HCT116 (cell line): ENCODE results near the gene C12orf43.

ENCODE experiments used
- CTCF ChIP-seq, 3 experiments: fragments of 200-600 bp in 1 of 3; sonication (generic) in 1 of 3; IDR thresholded peaks in 2 of 3; conservative IDR thresholded peaks in 1 of 3; 2 replicates each; pipeline ENCODE4 v1.5.1; 2012 to 2017; ENCODE audit warnings: low read depth in 2 of 3, low read length in 2 of 3, antibody characterized with exemption in 1 of 3, borderline replicate concordance in 1 of 3, control low read depth in 1 of 3, mild to moderate bottlenecking in 1 of 3, mixed read lengths in 1 of 3, mixed run types in 1 of 3, moderate library complexity in 1 of 3; ENCODE audit not compliant: insufficient read depth in 1 of 3
- EZH2 ChIP-seq: fragments of 200-600 bp; sonication (generic); IDR thresholded peaks from 2 replicates; pipeline ENCODE4 v1.6.1; 2017; ENCODE audit warnings: antibody characterized with exemption, mixed run types
- EZH2phosphoT487 ChIP-seq: fragments of 200-600 bp; IDR thresholded peaks from 2 replicates; pipeline ENCODE4 v1.6.1; 2018; ENCODE audit warnings: antibody characterized with exemption, borderline replicate concordance
- JUND ChIP-seq: IDR thresholded peaks from 2 replicates; pipeline ENCODE4 v1.6.1; 2012
- MAX ChIP-seq: IDR thresholded peaks from 2 replicates; pipeline ENCODE4 v1.6.1; 2012
- POLR2A ChIP-seq: IDR thresholded peaks from 2 replicates; pipeline ENCODE4 v1.7.0; 2011; ENCODE audit warnings: borderline replicate concordance; ENCODE audit not compliant: insufficient read depth, insufficient read length; ENCODE audit errors: extremely low read depth
- POLR2AphosphoS5 ChIP-seq: IDR thresholded peaks from 2 replicates; pipeline ENCODE4 v1.6.1; 2011; ENCODE audit warnings: mild to moderate bottlenecking, low read depth, low read length, moderate library complexity
- REST ChIP-seq: IDR thresholded peaks from 2 replicates; pipeline ENCODE4 v1.6.1; 2012; ENCODE audit warnings: low read depth
- SIN3A ChIP-seq: IDR thresholded peaks from 2 replicates; pipeline ENCODE4 v1.6.1; 2012; ENCODE audit warnings: low read depth
- SP1 ChIP-seq: IDR thresholded peaks from 2 replicates; pipeline ENCODE4 v1.6.1; 2012; ENCODE audit warnings: low read depth
- YY1 ChIP-seq: IDR thresholded peaks from 2 replicates; pipeline ENCODE4 v1.6.1; 2011; ENCODE audit warnings: low read length, low read depth, moderate library complexity, mild to moderate bottlenecking; ENCODE audit not compliant: insufficient replicate concordance; ENCODE audit errors: extremely low read depth
- ZFX ChIP-seq: fragments of 450-650 bp; IDR thresholded peaks from 2 replicates; pipeline ENCODE4 v1.6.1; 2017
- ZNF274 ChIP-seq: fragments of 200-500 bp; sonication (Bioruptor generic); IDR thresholded peaks from 2 replicates; pipeline ENCODE4 v1.6.1; 2014; ENCODE audit warnings: mild to moderate bottlenecking, low read depth, low read length, inconsistent platforms

- TF ChIP-seq SIN3A: no peak
- TF ChIP-seq REST: no peak
- TF ChIP-seq EZH2phosphoT487: no peak
- no peak for TF ChIP-seq CTCF (IDR thresholded peaks at IDR 0.05 in 2 of 3, conservative IDR thresholded peaks at IDR 0.05 in 1 of 3; ENCODE audit: borderline replicate concordance in 1 of 3, insufficient read depth in 1 of 3, low read depth in 2 of 3, low read length in 2 of 3)
- TF ChIP-seq YY1: no peak
- TF ChIP-seq JUND: no peak
- TF ChIP-seq SP1: no peak
- no peak for TF ChIP-seq POLR2AphosphoS5
- no peak for TF ChIP-seq MAX
- TF ChIP-seq POLR2A: no peak
- no peak for TF ChIP-seq ZNF274
- TF ChIP-seq EZH2: no peak
- no peak for TF ChIP-seq ZFX
These were observed 25.7 kb downstream of the C12orf43 start for GRCh38 chr12:120990487-120991055.
